HG03520 (cell line): ENCODE results near the gene EPM2A.
"Not testable (repeated sequence)": the region's sequence is repeated elsewhere in the genome, so short reads cannot be mapped to it uniquely, and the experiment has no call there.

Experiments
- ATAC-seq: cut with Tn5 transposase; IDR thresholded peaks from one replicate; pipeline ENCODE4 v1.9.1; 2021; ENCODE audit warnings: mild to moderate bottlenecking, moderate library complexity; ENCODE audit not compliant: unreplicated experiment

Gene EPM2A

DNA sequence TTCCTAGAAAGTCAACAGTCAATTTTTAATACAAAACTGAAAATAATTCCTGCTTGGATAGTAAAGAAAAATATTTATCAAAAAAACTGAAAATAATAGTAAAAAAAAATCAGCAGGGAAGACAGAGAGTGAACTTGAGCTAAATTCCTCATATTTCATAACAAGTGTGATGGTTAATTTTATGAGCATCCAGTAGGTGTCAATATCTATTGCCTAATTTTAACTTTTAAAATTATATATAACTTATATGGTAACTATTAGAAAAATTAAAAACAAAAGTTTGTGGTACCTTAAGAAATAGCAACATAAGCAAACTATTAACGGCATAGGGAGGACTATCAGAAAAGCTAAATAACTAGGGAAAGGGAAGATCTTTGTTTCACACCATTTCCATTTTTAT, 2.1 kb downstream of the EPM2A start:
- no peak for ATAC-seq

DNA sequence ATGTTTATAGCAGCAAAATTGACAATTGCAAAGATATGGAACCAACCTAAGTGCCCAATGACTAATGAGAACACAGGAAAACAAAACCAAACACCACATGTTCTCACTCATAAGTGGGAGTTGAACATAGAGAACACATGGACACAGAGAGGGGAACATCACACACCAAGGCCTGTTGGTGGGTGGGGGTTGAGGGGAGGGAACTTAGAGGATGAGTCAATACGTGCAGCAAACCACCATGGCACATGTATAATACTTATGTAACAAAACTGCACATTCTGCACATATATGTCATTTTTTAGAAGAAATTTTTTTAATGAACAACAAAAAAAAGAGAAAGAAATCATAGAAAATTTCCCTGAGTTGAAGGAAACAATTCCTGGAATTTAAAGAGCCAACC, 3.9 kb downstream of the EPM2A start:
- ATAC-seq: no peak

DNA sequence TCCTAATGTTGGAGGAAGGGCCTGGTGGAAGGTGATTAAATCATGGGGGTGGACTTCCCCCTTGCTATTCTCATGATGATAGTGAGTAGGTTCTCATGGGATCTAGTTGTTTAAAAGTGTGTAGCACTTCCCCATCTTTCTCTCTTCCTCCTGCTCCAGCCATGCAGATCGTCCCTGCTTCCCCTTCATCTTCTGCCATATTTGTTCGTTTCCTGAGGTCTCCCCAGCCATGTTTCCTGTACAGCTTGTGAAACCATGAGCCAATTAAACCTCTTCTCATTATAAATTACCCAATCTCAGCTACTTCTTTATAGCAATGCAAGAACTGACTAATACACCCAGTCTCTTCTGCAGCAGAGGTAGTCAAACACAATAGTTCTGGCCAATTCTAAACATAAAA, 5.4 kb downstream of the EPM2A start:
- no peak for ATAC-seq

DNA sequence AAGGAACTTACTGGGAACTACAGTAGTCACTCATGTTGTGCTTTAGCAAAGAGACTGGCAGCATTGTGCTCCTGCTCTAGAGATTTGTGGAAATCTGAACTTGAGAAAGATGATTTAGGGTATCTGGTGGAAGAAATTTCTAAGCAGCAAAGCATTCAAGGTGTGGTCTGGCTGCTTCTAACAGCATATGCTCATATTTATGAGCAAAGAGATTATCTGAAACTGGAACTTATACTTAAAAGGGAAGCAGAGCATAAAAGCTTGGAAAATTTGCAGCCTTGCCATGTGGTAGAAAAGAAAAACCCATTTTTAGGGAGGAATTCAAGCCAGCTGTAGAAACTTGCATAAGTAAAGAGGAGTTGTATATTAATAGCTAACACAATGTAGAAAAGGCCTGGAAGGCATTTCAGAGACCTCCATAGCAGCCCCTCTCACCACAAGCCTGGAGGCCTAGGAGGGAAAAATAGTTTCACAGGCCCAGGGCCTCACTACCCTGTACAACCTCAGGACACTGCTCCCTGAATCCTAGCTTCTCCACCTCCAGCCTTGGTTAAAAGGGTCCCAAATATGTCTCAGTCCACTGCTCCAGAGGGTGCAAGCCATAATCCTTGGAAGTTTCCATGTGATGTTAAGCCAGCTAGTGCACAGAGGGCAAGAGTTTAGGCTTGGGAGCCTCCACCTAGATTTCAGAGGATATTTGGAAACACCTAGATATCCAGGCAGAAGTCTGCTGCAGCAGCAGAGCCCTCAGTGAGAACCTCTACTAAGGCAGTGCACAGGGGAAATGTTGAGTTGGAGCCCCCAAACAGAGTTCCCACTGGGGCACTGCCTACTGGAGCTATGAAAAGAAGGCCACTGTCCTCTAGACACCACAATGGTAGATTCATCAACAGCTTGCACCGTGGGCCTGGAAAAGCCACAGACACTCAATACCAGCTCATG, 6.6 kb downstream of the EPM2A start:
- ATAC-seq: no peak

DNA sequence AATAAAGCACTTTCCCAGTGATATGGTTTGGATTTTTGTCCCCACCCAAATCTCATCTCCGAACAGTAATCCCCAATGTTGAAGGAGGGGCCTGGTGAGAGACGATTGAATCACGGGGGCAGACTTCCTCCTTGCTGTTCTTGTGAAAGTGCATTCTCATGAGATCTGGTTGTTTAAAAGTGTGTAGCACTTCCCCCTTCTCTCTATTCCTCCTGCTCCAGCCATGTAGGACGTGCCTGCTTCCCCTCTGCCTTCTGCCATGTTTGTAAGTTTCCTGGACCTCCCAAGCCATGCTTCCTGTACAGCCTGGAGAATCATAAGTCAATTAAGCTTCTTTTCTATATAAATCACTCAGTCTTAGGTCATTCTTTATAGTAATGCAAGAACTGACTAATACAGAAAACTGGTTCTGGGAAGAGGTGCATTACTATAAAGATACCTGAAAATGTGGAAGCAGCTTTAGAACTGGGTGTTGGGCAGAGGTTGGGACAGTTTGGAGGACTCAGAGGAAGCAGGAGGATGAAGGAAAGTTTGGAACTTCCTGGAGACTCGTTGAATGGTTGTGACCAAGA, 7.4 kb downstream of the EPM2A start:
- ATAC-seq: no peak

DNA sequence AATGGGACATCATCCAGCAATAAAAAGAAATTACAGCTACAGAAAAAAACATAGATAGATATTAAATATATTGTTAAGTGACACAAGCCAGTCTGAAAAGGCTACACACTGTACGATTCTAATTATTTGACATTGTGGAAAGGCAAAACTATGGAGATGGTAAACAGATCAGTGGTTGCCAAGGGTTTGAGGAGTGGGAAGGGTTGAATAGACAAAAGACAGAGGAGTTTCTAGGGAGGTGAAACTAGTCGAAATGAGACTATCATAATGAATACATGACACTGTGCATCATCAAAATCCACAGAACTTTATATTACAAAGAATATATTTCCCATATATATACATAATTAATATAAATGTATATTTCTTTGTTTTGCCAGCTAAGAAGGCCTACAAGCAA, 9.8 kb downstream of the EPM2A start:
- no peak for ATAC-seq

DNA sequence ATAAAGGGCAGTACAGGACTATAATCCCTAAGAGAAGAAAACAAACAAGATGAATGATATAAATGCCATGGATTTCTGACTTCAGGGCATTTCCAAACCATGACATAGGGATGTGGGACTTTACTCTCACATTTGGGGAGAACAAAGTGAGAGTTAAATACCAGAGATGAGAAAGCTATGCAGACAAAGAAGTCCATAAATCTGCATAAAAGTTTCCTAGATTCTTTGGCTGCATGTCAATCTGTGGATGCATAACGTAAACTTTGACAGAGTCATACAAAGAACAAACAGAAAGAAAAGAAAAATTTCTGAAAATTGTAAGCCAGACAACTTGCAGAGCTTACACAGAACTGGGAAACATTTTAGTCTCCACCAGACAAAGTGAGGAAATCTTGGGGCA, 11.7 kb downstream of the EPM2A start:
- ATAC-seq: no peak

DNA sequence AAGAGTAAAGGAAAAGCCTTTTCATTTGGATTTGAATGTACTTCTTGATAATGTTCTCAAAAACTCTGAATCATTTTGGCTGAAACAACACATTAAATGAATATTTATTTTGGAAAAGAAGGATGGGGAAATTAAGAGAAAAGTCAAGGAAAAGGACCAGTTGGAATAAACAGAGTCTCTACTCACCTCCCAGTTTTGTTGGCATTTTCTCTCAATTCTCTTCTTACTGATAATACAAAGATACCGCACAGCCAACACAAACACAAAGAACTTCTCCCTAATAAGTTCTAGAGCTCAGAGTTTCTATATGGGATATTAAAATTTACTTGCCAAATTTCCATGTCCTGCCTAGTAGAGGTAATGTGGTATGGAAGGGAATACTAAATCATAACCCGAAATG, 13.1 kb downstream of the EPM2A start:
- no peak for ATAC-seq

DNA sequence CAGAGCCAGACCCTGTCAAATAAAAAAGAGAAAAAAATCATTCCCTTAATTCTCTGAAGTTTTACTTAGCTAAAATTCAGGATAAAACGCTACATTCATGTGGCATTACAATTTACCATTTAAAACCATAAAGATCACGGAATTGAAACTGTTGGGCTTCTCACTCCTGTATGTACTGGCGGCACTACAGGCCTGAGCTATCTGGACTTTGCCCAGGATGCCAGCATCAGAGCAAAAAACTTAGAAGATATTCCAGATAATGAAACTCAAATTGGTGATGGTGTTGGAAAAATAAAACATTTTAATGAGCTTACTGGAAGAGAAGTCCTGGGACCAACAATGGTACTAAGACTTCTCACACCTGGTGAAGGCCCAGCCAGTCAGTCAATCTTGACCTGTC, 14.2 kb downstream of the EPM2A start:
- ATAC-seq: no peak

DNA sequence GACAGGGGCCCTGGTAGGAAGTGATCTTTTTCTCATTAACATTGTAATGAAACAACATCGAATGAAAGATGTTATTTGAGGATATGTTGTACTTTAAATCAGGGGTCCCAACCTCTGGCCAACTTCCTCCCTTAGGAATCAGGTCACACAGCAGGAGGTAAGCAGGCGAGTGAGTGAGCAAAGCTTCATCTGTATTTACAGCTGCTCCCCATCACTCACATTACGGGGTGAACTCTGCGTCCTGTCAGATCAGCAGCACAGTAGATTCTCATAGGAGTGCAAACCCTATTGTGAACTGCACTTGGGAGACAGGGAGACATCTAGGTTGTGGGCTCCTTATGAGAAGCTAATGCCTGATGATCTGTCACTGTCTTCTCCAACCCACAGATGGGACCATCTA, 19.9 kb downstream of the EPM2A start:
- no peak for ATAC-seq

DNA sequence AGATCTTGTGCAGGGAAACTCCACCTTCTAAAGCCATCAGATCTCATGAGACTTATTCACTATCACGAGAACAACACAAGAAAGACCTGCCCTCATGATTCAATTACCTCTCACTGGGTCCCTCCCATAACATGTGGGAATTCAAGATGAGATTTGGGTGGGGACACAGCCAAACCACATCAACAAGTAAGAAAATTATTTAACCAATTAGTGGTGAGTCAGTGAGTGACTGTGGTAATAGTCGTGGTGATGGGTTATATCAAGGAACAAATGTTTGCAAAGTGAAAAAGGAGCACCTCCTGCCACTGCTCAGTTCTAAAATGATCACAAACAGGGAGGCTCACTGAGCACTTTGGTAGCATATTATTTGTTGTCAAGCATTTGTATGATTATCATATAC, 20.6 kb downstream of the EPM2A start:
- no peak for ATAC-seq

DNA sequence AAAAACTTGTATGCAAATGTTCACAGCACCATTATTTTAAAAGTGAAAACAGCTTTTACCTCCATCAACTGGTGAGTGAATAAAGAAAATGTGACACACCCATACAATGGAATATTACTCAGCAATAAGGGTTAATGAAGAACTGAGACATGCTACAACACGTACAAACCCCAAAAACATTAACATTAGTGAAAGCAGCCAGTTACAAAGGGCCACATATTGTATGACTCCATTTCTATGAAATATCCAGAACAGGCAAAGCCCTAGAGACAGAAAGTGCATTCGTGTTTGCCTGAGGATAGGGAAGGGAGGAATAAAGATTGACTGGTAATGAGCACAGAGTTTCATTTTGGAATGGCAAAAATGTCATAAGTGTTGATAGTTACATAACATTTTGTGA, 21.5 kb downstream of the EPM2A start:
- no peak for ATAC-seq

DNA sequence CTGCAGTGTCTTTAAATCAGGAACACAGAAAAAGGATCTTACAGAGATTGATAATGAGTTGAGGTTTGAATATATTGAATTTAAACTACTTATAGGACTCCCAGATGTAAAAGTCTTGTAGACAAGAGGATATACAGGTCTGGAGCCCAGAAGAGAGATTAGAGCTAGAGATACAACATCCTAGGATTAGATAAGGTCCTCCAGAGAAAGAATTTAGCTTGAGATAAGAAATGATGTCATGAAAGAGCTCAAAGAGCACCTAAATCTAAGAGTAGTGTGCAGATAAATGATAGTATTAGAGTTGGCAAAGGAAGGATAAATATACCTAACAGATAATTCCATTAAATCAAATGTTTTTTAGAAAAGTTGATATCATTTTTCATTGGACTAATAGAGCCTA, 23.9 kb downstream of the EPM2A start:
- ATAC-seq: no peak

DNA sequence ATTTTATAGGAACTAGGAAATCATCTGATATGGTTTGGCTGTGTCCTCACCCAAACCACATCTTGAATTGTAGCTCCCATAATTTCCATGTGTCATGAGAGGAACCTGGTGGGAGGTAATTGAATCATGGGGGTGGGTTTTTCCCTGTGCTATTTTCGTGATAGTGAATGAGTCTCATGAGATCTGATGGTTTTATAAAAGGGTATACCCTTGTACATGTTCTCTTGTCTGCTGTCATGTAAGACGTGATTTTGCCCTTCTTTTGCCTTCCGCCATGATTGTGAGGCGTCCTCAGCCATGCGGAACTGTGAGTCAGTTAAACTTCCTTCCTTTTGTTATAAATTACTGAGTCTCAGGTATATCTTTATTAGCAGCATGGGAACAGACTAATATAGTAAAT, 27.9 kb downstream of the EPM2A start:
- no peak for ATAC-seq

DNA sequence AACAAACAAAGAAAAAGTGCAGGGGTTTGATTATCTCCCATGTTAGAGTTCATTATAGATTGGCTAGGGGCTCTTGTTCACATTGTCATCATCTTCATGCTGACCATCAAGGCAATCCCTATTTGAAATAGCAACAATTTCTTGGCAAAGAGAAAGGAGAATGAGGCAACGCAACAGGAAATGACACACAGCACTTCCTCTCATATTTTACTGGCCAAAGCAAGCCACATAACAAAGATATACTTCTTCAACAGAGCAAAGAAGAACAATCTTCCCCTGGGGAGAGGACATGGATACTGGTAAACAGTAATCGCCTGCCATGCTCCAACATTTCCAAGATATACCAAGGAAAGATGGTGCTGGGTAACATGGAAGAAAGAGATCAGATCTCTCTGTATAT, 29.8 kb downstream of the EPM2A start:
- no peak for ATAC-seq

DNA sequence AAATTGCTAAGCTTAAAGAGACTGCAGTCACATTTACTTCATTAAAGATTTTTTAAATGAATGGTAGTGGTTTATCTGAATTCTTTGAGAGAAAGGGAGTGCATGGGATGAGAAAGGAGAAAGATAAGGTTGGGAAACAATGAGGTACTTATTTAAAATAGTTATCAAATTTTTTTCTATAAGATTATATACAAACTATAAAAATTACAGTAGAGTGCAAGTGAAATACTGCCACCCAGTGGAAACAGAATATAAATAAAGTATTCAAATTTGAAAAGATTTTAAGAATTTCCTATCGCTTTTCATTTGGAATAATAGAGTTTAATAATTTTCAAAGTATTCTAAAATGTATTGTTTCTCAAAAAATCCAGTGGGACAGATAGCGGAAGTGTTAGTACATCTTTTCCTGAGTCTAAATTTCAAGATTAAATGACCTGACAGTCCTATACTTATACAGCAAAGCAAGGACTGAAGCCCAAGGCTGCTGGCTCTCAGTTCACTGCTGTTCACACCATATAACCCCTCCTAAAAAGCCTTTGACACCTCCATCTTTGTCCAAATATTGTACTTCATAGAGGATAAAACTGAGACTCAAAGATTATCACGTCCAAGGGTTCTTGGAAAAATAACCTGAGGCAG, 31.1 kb downstream of the EPM2A start:
- no peak for ATAC-seq

DNA sequence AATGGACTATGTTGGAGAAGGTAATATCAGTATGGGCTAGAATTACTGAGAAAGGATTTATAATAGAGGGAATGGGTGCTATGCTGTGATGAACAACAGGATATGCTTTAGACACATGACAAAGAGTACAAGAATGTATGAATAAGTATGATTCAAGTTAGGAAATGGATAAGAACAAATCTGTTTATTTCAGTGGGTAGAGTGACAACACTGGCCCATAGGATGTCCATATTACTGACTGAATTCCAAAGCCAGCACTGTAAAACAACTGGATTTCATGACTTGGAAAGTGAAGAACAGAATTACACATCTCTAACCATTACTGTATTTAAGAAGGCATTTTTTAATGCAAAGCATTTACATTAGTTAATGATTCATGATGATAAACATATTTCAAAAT, 35.9 kb downstream of the EPM2A start:
- no peak for ATAC-seq

DNA sequence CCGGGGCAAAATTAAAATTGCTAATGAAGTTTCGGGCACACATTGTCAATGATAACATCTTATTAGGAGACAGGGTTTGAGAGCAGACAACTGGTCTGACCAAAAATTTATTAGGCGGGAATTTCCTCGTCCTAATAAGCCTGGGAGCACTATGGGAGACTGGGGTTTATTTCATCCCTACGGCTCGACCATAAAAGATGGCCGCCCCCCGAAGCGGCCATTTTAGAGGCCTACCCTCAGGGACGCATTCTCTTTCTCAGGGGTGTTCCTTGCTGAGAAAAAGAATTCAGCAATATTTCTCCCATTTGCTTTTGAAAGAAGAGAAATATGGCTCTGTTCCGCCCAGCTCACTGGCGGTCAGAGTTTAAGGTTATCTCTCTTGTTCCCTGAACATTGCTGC, 37.9 kb downstream of the EPM2A start:
- ATAC-seq: not testable (repeated sequence)

DNA sequence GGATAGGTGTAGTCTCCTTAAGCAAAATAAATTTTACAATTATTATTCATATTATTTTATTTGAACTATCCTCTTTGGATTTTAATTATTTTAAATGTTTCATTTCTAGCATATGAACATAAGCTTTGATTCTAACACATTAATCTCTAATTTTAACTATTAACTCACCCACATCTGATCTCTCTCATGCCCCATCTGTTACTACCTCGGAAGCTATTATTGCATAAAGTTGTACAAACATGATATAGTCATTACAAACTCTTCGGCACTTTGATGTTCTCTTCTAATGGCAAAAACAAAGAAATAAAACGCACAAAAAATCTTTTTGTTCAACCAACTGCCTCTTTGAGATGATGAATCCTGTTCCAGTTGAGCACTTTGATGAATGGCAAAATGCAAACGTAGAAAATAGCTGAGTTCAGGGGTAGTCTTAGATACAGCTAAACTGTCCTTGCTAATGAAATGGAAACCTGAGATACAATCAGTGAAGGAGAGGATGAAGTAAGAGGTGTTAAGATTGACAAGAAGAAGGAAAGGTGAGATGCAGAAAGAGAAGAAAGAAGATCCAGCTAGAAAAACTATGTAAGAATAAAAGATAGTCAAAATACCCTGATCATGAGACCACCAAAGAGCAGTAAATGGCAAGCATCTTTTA, 41.1 kb downstream of the EPM2A start:
- no peak for ATAC-seq

DNA sequence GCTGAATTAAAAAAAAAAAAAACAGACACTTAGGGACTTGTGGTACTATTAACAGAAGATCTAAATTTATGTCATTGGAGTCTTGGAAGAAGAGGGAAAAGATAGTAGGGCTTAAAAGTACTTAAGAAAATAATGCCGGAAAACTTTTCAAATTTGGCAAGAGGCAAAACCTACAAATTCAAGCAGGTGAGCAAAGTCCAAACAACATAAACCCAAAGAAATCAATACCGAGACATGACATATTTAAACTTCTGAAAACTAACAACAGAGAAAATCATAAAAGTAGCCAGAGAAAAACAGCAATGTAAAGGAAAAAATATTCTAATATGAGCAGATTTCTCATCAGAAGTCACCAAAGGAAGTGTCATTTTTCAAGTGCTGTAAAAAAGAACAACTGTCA, 44.4 kb downstream of the EPM2A start:
- ATAC-seq: no peak

DNA sequence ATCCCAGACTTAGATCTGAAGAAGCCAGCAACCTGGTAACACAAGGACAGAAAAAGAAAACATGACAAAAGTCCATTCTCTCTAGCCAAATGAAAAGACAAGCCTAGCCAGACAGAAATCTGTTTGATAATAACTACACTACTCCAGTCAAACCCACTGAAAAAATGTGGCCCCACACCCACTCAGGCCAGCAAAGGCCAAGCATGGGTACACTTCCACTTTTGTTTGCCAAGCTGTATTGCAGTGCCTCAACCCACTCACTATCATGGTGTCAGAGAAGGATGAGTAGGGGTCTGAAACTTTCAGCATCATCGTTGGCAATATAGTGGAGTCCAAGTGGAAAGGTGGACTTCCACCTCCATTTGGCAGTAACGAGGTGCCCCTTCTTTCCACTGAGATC, 45.8 kb downstream of the EPM2A start:
- no peak for ATAC-seq

DNA sequence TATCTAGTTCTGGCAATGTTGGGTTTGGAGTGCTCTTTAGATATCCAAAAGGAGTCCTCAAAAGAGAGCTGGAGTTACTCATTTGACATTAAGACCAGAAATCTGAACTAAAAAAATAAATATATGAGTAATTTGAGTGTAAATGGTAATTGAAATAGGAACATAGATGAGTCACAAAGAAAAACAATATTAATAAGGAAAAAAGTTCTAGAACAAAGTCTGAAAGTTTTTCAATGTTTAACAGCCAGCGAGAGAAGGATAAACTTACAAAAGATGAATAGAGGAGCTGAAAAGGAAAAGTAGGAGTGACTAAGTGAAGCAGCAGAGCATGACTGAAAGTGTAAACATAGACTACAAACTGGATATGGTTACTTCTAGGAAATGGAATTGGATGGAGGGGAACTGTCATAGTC, 46.8 kb downstream of the EPM2A start:
- ATAC-seq: no peak
